GM23248 (cell line): ENCODE data around the gene ABCF2. TPM values are rescaled to one million over a fixed set of nuclear protein-coding genes. Genes with fewer than 3 reads are reported as not detected.

Source experiments
- DNase-seq: peaks from one replicate; pipeline ENCODE4 v3.0.0-alpha.2; 2015
- H2AFZ ChIP-seq: fragments of 200-600 bp; sonication (generic); 2 replicates; pipeline ENCODE4 v1.6.1; 2016; ENCODE audit warnings: antibody characterized with exemption
- H3F3A ChIP-seq: fragments of 200-600 bp; sonication (generic); 2 replicates; pipeline ENCODE4 v1.6.1; 2016; ENCODE audit warnings: mild to moderate bottlenecking, antibody characterized with exemption, mixed run types; ENCODE audit not compliant: insufficient read depth
- H3K27ac ChIP-seq: fragments of 200-600 bp; sonication (generic); 2 replicates; pipeline ENCODE4 v1.5.1; 2016; ENCODE audit warnings: mild to moderate bottlenecking
- H3K27me3 ChIP-seq: fragments of 200-600 bp; sonication (generic); replicated peaks from 2 replicates; pipeline ENCODE4 v1.6.1; 2016; ENCODE audit warnings: mild to moderate bottlenecking; ENCODE audit not compliant: insufficient read depth
- H3K36me3 ChIP-seq: fragments of 200-600 bp; sonication (generic); 2 replicates; pipeline ENCODE4 v1.6.1; 2016; ENCODE audit warnings: low read depth, mild to moderate bottlenecking
- H3K4me1 ChIP-seq: fragments of 200-600 bp; sonication (generic); 2 replicates; pipeline ENCODE4 v1.6.1; 2016; ENCODE audit warnings: mild to moderate bottlenecking; ENCODE audit not compliant: insufficient read depth
- H3K4me2 ChIP-seq: fragments of 200-600 bp; sonication (generic); one replicate; pipeline ENCODE4 v1.6.1; 2016; ENCODE audit warnings: mild to moderate bottlenecking; ENCODE audit not compliant: unreplicated experiment
- H3K4me3 ChIP-seq: fragments of 200-600 bp; sonication (generic); 2 replicates; pipeline ENCODE4 v1.5.1; 2016; ENCODE audit warnings: mild to moderate bottlenecking
- H3K79me2 ChIP-seq: fragments of 200-600 bp; sonication (generic); 2 replicates; pipeline ENCODE4 v1.6.1; 2016; ENCODE audit warnings: mild to moderate bottlenecking; ENCODE audit not compliant: insufficient read depth
- H3K9ac ChIP-seq: fragments of 200-600 bp; sonication (generic); 2 replicates; pipeline ENCODE4 v1.6.1; 2016; ENCODE audit warnings: mild to moderate bottlenecking
- H3K9me2 ChIP-seq: fragments of 200-600 bp; sonication (generic); 2 replicates; pipeline ENCODE4 v1.6.1; 2016; ENCODE audit warnings: mixed run types, mild to moderate bottlenecking, moderate library complexity; ENCODE audit not compliant: insufficient read depth
- H3K9me3 ChIP-seq: fragments of 200-600 bp; sonication (generic); one replicate; pipeline ENCODE4 v1.6.1; 2017; ENCODE audit warnings: low read depth
- H4K20me1 ChIP-seq: fragments of 200-600 bp; sonication (generic); 2 replicates; pipeline ENCODE4 v1.6.0; 2016; ENCODE audit not compliant: insufficient read depth
- EZH2 ChIP-seq: fragments of 200-600 bp; sonication (generic); IDR thresholded peaks from 2 replicates; pipeline ENCODE4 v1.6.1; 2018; ENCODE audit warnings: antibody characterized with exemption, mild to moderate bottlenecking; ENCODE audit not compliant: insufficient read depth, poor library complexity, severe bottlenecking
- EZH2phosphoT487 ChIP-seq: fragments of 200-600 bp; sonication (generic); IDR thresholded peaks from 2 replicates; pipeline ENCODE4 v1.6.1; 2018; ENCODE audit warnings: antibody characterized with exemption, moderate library complexity, mild to moderate bottlenecking, low read depth; ENCODE audit not compliant: insufficient read depth
- WGBS, 2 experiments: methylation state at CpG; one replicate each; pipeline ENCODE4 v1.1.6; 2015 to 2017; ENCODE audit warnings: low lambda C conversion rate in 2 of 2, low coverage in 1 of 2; ENCODE audit errors: missing lambda C conversion rate in 2 of 2; 5-methylcytosine and 5-hydroxymethylcytosine counted together
- in situ Hi-C: fragments of 300-500 bp; cut with MboI; formaldehyde crosslinking; loops from 2 replicates; pipeline ENCODE4 v1.15.0; 2020
- polyA plus RNA-seq: library from polyadenylated mRNA; unstranded; fragments of >200 nt; fragmentation: Nextera tagmentation; extraction: Ambion mirVana; gene quantifications from 2 replicates; pipeline ENCODE4 v1.2.1, GENCODE V29; 2016
- total RNA-seq: library from RNA; depleted of rRNA; stranded (reverse); fragments of >200 nt; shearing (Covaris generic); gene quantifications from 2 replicates; pipeline ENCODE4 v1.2.3, GENCODE V29; 2014

ABCF2 gene
- total and polyA plus RNA-seq, 2 experiments from 2014 or later: 40.7 to 74.9 TPM

GRCh38 chr7:151210087-151210854, 16.7 kb downstream of the ABCF2 start, which contains the start of gene H2BK1:
TSS of gene H2BK1 (minus strand) at chr7:151210488. CDS start at chr7:151210318, 170 bp downstream.
- TF ChIP-seq EZH2 (no peak), EZH2phosphoT487 (no peak)
- no peak for DNase-seq
- Histone ChIP-seq H3K27ac (no peak within 1 kb of the TSS), H2AFZ (no peak within 1 kb of the TSS), H3K4me3 (no peak within 1 kb of the TSS), H3K9me3 (no peaks in the 10 kb centered on the region), H3F3A (peaks cover 5% of the 10 kb centered on the region; the same call in 1 of the 2 replicates), H3K4me2 (no peak within 1 kb of the TSS), H3K9ac (no peak within 1 kb of the TSS), H3K9me2 (no peaks in the 10 kb centered on the region), H3K27me3 (peaks cover 8% of the 10 kb centered on the region), H3K79me2 (no peaks in the 10 kb centered on the region), H3K4me1 (no peaks in the 10 kb centered on the region), H4K20me1 (no peaks in the 10 kb centered on the region), H3K36me3 (peaks cover 4% of the 10 kb centered on the region; the same call in 1 of the 2 replicates)
- in situ Hi-C loops: no loop called here
- WGBS, 2 experiments: 75% methylated on average over 16 to 17 of the region's 17 CpGs

- no peak overlapping the region for H3K4me3 ChIP-seq
- H2AFZ ChIP-seq: no peak overlapping the region
- no peaks in the 10 kb centered on the region for H3K79me2 ChIP-seq
- H3K9me2 ChIP-seq: no peaks in the 10 kb centered on the region
- no peak overlapping the region for H3K9ac ChIP-seq
- 87 to 92% methylated on average over 6 of the region's 6 CpGs for WGBS, 2 experiments
- no peaks in the 10 kb centered on the region for H3K9me3 ChIP-seq
- H3K4me2 ChIP-seq: no peak overlapping the region
- TF ChIP-seq EZH2phosphoT487: no peak
- no peak for TF ChIP-seq EZH2
- peaks cover 5% of the 10 kb centered on the region; the same call in 1 of the 2 replicates for H3F3A ChIP-seq
- no peak overlapping the region for H3K27ac ChIP-seq
- H3K27me3 ChIP-seq: peaks cover 12% of the 10 kb centered on the region
- in situ Hi-C loops: no loop called here
- H3K4me1 ChIP-seq: no peaks in the 10 kb centered on the region
- DNase-seq: no peak
- H4K20me1 ChIP-seq: no peaks in the 10 kb centered on the region
- no peaks in the 10 kb centered on the region for H3K36me3 ChIP-seq
Observed at GRCh38 chr7:151209588-151209987, 17.4 kb downstream of the ABCF2 start.

GRCh38 chr7:151208253-151208862, 18.6 kb downstream of the ABCF2 start:
- Histone ChIP-seq H3K9ac (no peak overlapping the region), H3K4me3 (no peak overlapping the region), H3K4me1 (no peaks in the 10 kb centered on the region), H3K27ac (no peak overlapping the region), H3K79me2 (no peaks in the 10 kb centered on the region), H2AFZ (no peak overlapping the region), H3K9me3 (no peaks in the 10 kb centered on the region), H3K36me3 (no peaks in the 10 kb centered on the region), H3K27me3 (peaks cover 12% of the 10 kb centered on the region), H3K9me2 (no peaks in the 10 kb centered on the region), H3F3A (peaks cover 5% of the 10 kb centered on the region; the same call in 1 of the 2 replicates), H4K20me1 (no peaks in the 10 kb centered on the region), H3K4me2 (no peak overlapping the region)
- DNase-seq: no peak
- 48 to 55% methylated on average over 9 of the region's 9 CpGs for WGBS, 2 experiments
- TF ChIP-seq EZH2phosphoT487: no peak
- in situ Hi-C loops: no loop called here

- Histone ChIP-seq H3K27ac (no peak overlapping the region), H3F3A (peaks cover 5% of the 10 kb centered on the region; the same call in 1 of the 2 replicates), H2AFZ (no peak overlapping the region), H3K9me3 (no peaks in the 10 kb centered on the region), H3K9me2 (no peaks in the 10 kb centered on the region), H3K4me3 (no peak overlapping the region), H3K4me1 (no peaks in the 10 kb centered on the region), H3K27me3 (peaks cover 14% of the 10 kb centered on the region), H3K36me3 (no peaks in the 10 kb centered on the region), H3K9ac (no peak overlapping the region), H4K20me1 (no peaks in the 10 kb centered on the region), H3K79me2 (no peaks in the 10 kb centered on the region), H3K4me2 (no peak overlapping the region)
- DNase-seq: no peak
- in situ Hi-C loops: no loop called here
- TF ChIP-seq EZH2phosphoT487 (no peak), EZH2 (no peak)
- WGBS, 2 experiments: 44 to 47% methylated on average over 12 of the region's 12 CpGs
Observed at GRCh38 chr7:151207804-151208203, 19.2 kb downstream of the ABCF2 start.
